Dendritic cell treated with granulocyte-macrophage colony-stimulating factor and Interleukin-4, amounts not matched to agents 40 ng/mL and 50 ng/mL, for 4 days (primary cell): ENCODE data around the gene SMPD3.

Experiments
- H3K27ac Mint-ChIP-seq: one replicate; pipeline ENCODE4 v1.8.0; 2022; ENCODE audit warnings: mild to moderate bottlenecking, mixed read lengths
- H3K27me3 Mint-ChIP-seq: one replicate; pipeline ENCODE4 v1.8.0; 2022; ENCODE audit warnings: mild to moderate bottlenecking, mixed read lengths
- H3K36me3 Mint-ChIP-seq: one replicate; pipeline ENCODE4 v1.8.0; 2022; ENCODE audit warnings: low read depth, mixed read lengths
- H3K4me1 Mint-ChIP-seq: one replicate; pipeline ENCODE4 v1.8.0; 2022; ENCODE audit warnings: low read depth, mixed read lengths
- H3K4me3 Mint-ChIP-seq: one replicate; pipeline ENCODE4 v1.8.0; 2022; ENCODE audit warnings: mild to moderate bottlenecking, moderate library complexity, mixed read lengths
- H3K9me3 Mint-ChIP-seq: one replicate; pipeline ENCODE4 v1.8.0; 2022; ENCODE audit warnings: mixed read lengths
- intact Hi-C: fragments of 100-400 bp; cut with micrococcal nuclease; formaldehyde crosslinking; loops from one replicate; pipeline ENCODE4 v1.15.0; 2022

Gene SMPD3

DNA sequence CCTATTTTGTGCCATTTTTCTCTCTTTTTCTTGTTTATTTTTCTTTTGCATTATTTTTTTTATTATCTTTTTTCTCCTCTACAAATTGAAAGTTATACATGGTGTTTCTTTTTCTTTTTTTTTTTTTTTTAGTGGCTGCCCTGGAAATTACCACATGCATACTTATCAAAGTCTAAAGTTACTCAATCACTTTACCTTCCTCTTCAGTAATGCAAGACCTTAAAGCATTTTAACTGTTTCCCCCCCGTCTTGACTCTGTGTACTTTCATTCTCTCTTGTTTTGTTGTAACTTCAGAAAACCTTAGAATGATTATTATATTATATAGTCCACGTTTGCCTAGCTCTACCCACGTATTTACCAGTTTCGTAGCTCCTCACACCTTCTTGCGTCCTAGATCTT, 33.3 kb upstream of the SMPD3 start:
- Mint-ChIP-seq H3K36me3 (no peaks in the 10 kb centered on the region), H3K4me1 (peaks cover 50% of the 10 kb centered on the region), H3K9me3 (no peaks in the 10 kb centered on the region), H3K4me3 (no peak overlapping the region), H3K27ac (peak overlapping the region; percentile 1), H3K27me3 (no peaks in the 10 kb centered on the region)
- intact Hi-C loops: no loop called here

- intact Hi-C loops: no loop called here
- Mint-ChIP-seq H3K9me3 (no peaks in the 10 kb centered on the region), H3K27me3 (no peaks in the 10 kb centered on the region), H3K27ac (no peak overlapping the region), H3K4me3 (no peak overlapping the region), H3K4me1 (peaks cover 50% of the 10 kb centered on the region), H3K36me3 (no peaks in the 10 kb centered on the region)
Measured at GRCh38 chr16:68480084-68480995, 32.0 kb upstream of the SMPD3 start.

DNA sequence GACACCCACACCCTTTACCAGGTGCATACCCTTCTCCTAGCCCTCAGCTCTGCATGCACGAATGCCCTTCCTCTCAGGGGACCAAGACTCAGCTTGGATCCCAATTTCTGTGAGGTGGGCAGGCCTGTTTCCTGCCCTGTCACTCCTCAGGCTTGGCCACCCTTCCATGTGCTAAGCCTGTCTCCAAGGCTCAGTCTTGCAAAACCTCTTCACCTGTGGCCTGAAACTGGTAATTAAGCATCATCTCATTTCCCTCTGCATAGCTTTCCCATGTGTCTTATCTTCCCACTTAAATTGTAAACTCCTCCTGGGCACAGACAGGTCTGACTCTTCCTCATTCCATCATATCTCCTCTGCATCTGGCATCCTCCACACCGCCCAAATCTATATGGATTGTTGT, 31.0 kb upstream of the SMPD3 start:
- Mint-ChIP-seq H3K36me3 (no peaks in the 10 kb centered on the region), H3K4me1 (peaks cover 45% of the 10 kb centered on the region), H3K9me3 (no peaks in the 10 kb centered on the region), H3K27me3 (no peaks in the 10 kb centered on the region), H3K27ac (peak overlapping the region; percentile 1), H3K4me3 (no peak overlapping the region)
- intact Hi-C loops: no loop called here

DNA sequence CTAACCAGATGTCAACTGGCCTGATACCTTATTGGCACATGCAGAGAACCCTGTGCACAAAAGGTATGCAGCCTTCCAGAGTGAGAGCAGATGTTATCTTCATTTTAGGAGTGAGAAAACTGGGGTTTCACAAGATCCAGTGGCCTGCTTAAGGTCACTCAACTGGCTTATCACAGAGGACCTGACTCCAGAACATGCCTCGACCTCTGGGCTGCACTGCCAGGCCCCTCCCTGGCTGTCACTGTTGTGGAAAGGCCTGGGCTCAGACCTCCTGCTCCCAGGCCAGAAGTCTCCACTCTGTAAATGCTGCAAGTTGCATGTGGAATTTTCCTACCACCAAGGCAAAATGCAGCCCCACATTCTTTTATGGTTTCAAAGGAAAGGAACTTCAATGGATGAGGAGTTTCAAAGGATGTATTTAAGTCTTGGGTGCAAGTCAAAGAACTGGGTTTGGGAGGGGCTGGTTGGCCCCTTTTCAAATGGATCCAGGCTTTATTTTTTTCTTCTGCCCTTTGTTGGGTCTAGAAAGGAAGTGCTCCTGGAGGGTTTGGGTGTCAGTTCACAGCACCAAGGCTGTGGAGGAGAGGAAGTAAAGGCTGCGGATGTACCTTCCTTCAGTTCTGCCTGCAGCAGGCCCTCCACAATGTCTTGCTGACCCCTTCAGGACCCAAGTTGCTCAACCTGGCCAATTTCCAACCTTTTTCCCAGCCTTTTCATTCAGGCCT, 30.4 kb upstream of the SMPD3 start:
- peak overlapping the region; percentile 1 for H3K27ac Mint-ChIP-seq
- peaks cover 47% of the 10 kb centered on the region for H3K4me1 Mint-ChIP-seq
- intact Hi-C loops: no loop called here
- no peak overlapping the region for H3K4me3 Mint-ChIP-seq
- H3K27me3 Mint-ChIP-seq: no peaks in the 10 kb centered on the region
- H3K36me3 Mint-ChIP-seq: no peaks in the 10 kb centered on the region
- no peaks in the 10 kb centered on the region for H3K9me3 Mint-ChIP-seq

GRCh38 chr16:68475071-68475470, 26.8 kb upstream of the SMPD3 start:
- Mint-ChIP-seq H3K27ac (peak overlapping the region; percentile 32), H3K36me3 (no peaks in the 10 kb centered on the region), H3K9me3 (no peaks in the 10 kb centered on the region), H3K27me3 (no peaks in the 10 kb centered on the region), H3K4me3 (no peak overlapping the region), H3K4me1 (peaks cover 55% of the 10 kb centered on the region)
- intact Hi-C loops: no loop called here

GRCh38 chr16:68473358-68474070, 25.2 kb upstream of the SMPD3 start:
- H3K9me3 Mint-ChIP-seq: no peaks in the 10 kb centered on the region
- peaks cover 55% of the 10 kb centered on the region for H3K4me1 Mint-ChIP-seq
- peak overlapping the region; percentile 30 for H3K27ac Mint-ChIP-seq
- intact Hi-C loops: no loop called here
- H3K36me3 Mint-ChIP-seq: no peaks in the 10 kb centered on the region
- H3K27me3 Mint-ChIP-seq: no peaks in the 10 kb centered on the region
- H3K4me3 Mint-ChIP-seq: no peak overlapping the region

GRCh38 chr16:68472581-68472980, 24.3 kb upstream of the SMPD3 start:
- peaks cover 58% of the 10 kb centered on the region for H3K4me1 Mint-ChIP-seq
- no peaks in the 10 kb centered on the region for H3K27me3 Mint-ChIP-seq
- no peaks in the 10 kb centered on the region for H3K36me3 Mint-ChIP-seq
- H3K4me3 Mint-ChIP-seq: no peak overlapping the region
- intact Hi-C loops: no loop called here
- no peaks in the 10 kb centered on the region for H3K9me3 Mint-ChIP-seq
- H3K27ac Mint-ChIP-seq: peak overlapping the region; percentile 96

- peak overlapping the region; percentile 96 for H3K27ac Mint-ChIP-seq
- H3K4me1 Mint-ChIP-seq: peaks cover 69% of the 10 kb centered on the region
- H3K9me3 Mint-ChIP-seq: no peaks in the 10 kb centered on the region
- intact Hi-C loops: no loop called here
- H3K27me3 Mint-ChIP-seq: no peaks in the 10 kb centered on the region
- no peaks in the 10 kb centered on the region for H3K36me3 Mint-ChIP-seq
- H3K4me3 Mint-ChIP-seq: peak overlapping the region; percentile 75
Measured at GRCh38 chr16:68470461-68471150, 22.3 kb upstream of the SMPD3 start.

GRCh38 chr16:68469796-68470460, 21.6 kb upstream of the SMPD3 start:
- Mint-ChIP-seq H3K27me3 (no peaks in the 10 kb centered on the region), H3K4me1 (peaks cover 69% of the 10 kb centered on the region), H3K9me3 (no peaks in the 10 kb centered on the region), H3K27ac (peak overlapping the region; percentile 96), H3K4me3 (peak overlapping the region; percentile 75), H3K36me3 (no peaks in the 10 kb centered on the region)
- intact Hi-C loops: no loop called here

DNA sequence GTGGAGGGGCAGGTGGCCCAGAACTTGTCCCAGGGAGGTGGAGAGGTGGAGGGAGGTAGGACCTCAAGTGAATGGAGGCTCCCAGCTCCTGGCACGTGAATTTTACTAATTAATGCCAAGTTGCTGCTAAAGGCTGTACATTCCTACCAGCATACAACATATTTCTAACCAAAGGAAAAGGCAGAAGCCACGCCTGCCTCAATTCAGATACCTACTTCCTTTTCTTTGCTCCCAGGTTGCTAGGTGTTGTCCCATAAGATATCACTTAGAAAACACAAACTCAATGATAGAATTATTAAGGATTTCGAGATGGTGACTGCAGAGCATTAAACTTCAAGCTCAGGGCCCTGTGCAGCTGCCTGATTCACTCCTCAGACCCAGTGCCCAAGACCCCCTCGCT, 20.5 kb upstream of the SMPD3 start:
- Mint-ChIP-seq H3K4me3 (no peak overlapping the region), H3K36me3 (no peaks in the 10 kb centered on the region), H3K27ac (peak overlapping the region; percentile 27), H3K9me3 (peaks cover 2% of the 10 kb centered on the region), H3K27me3 (no peaks in the 10 kb centered on the region), H3K4me1 (peaks cover 67% of the 10 kb centered on the region)
- intact Hi-C loops: no loop called here

DNA sequence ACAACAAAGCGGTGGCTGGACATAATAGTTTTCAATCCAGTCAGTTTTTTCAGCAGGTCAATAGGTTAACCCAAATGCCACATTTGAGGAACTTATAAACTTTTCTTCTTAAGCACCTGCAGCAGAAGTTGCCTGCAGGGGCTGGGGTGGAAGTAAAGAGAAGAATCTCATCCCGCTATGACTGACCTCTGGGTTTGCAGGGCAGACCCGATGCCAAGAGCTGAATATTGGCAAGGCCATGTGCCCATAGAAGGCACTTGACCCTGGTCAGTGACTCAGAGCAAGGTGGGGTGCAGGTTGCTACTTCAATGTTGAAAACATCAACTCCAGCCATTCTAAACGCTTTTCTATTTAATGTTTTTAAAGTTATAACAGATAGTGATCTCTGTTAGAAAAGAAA, 17.9 kb upstream of the SMPD3 start:
- Mint-ChIP-seq H3K27me3 (no peaks in the 10 kb centered on the region), H3K4me1 (peaks cover 43% of the 10 kb centered on the region), H3K9me3 (peaks cover 18% of the 10 kb centered on the region), H3K4me3 (no peak overlapping the region), H3K36me3 (no peaks in the 10 kb centered on the region), H3K27ac (no peak overlapping the region)
- intact Hi-C loops: loop anchor here (2.0 kb wide), 1 partner anchor 17 kb away; the partner anchor contains the start of gene SMPD3

- H3K36me3 Mint-ChIP-seq: no peaks in the 10 kb centered on the region
- intact Hi-C loops: no loop called here
- peaks cover 23% of the 10 kb centered on the region for H3K4me1 Mint-ChIP-seq
Measured at GRCh38 chr16:68463904-68464303, 15.6 kb upstream of the SMPD3 start.

DNA sequence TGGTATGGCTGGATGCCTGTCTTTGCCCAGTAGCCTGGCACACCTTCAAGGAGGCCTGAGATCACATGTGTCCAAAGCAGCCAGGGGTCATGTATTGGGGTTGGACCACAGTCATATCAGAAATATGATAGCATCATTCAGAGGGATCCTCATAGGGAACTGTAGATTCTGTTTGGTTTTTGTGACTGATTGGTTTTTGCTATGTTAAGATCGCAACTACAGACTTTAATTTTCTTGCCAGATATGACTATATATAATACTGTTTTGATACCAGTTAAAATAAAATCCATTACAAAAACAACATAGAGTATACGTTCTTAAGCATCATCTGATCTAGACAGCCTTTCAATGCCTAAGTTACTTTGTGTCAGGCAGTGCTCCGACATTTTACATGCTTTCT, 11.8 kb upstream of the SMPD3 start:
- no peaks in the 10 kb centered on the region for H3K36me3 Mint-ChIP-seq
- no peak overlapping the region for H3K27ac Mint-ChIP-seq
- H3K4me1 Mint-ChIP-seq: no peaks in the 10 kb centered on the region
- H3K9me3 Mint-ChIP-seq: peaks cover 18% of the 10 kb centered on the region
- intact Hi-C loops: no loop called here
- no peak overlapping the region for H3K4me3 Mint-ChIP-seq
- H3K27me3 Mint-ChIP-seq: peaks cover 5% of the 10 kb centered on the region

More at GRCh38 chr16:68463904-68464303, 15.6 kb upstream of the SMPD3 start:
- Mint-ChIP-seq H3K9me3 (peaks cover 18% of the 10 kb centered on the region), H3K27me3 (peaks cover 5% of the 10 kb centered on the region), H3K27ac (no peak overlapping the region), H3K4me3 (no peak overlapping the region)
